Measurements from ENCODE around the gene TINAGL1. TPM values are rescaled to one million over a fixed set of nuclear protein-coding genes. Genes with fewer than 3 reads are reported as not detected.

TINAGL1 gene
- total RNA-seq, 1 experiment from 2014 or later = 16.0 TPM

- DNase-seq (ENCODE audit: low read depth) = peak; percentile 87
These were observed 29.7 kb downstream of the TINAGL1 start for GRCh38 chr1:31605908-31606427.

- DNase-seq (ENCODE audit: low read depth) = no peak
These were observed 31.0 kb downstream of the TINAGL1 start for GRCh38 chr1:31607360-31607759.

GRCh38 chr1:31609514-31610118, 33.3 kb downstream of the TINAGL1 start:
- no peak for DNase-seq (ENCODE audit: low read depth)

DNA sequence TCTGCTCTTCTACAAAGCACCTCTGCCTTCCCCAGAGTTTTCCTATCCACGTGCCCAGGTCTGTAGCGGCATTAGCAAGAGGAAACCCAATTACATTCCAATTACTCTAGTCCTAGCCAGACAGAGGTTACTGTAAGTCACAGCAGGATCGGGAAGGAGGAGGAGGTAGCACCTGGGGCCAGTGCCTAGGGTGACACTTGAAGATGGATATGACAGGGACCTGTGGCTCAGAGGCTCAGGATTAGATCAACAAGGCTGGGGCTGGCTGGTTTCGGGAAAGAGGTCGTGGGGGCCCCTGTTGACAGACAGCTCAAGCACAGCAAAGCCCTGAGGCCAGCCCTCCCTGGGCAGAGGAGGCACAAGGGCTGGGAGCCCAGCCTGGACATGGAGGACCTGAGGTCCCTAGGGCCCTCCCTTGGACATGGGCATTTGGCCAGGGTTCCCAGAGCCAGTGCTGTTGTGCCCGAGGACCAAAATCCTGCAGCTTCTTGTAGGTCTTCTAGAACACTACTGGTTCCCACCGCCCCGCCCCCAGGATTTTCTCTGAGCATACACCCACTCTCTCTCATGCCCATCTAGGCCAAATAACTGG, 38.2 kb downstream of the TINAGL1 start:
- DNase-seq (ENCODE audit: low read depth) = no peak

GRCh38 chr1:31615414-31615813, 39.1 kb downstream of the TINAGL1 start:
- no peak for DNase-seq (ENCODE audit: low read depth)

- DNase-seq (ENCODE audit: low read depth) = no peak
These were observed 39.6 kb downstream of the TINAGL1 start for GRCh38 chr1:31615939-31616338.

DNA sequence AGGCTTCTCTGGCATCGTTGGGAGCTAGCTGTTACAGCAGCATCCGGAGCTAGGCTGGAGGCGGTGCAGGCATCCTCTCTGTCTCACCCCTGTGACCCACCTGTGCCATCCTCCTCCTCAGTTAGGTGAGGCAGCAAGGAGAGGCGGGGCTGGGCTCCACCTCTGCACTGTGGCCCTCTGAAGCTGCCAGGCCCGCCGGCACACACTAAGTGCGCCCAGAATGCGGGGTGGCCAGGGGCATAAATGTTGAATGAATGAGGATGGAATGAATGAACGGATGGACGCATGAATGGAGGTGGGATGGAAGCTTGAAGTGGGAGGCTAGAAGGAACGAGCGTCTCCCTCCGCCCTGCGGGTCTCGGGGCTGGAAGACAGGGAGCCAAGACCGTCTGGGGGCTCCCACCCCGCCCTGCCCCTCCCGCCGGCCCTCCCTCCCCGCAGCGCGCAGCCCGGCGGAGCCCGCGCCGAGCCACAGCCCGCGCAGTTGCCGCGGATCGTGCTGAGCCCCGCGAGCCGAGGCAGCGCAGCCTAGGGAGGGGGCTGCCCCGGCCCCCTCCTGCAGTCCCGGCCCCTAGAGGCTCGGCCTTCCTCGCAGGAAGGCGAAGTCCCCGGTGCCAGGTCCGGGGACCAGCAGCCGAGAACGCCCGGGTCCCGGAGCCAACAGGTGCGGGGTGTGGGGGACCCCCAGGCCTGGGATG, 41.1 kb downstream of the TINAGL1 start, which contains the start of gene HCRTR1:
HCRTR1 (plus strand) TSS at position 472 of the 698 bp plus-strand sequence. CDS start 1,504 bp downstream, outside the sequence.
- DNase-seq (ENCODE audit: low read depth) = no peak

GRCh38 chr1:31617916-31618746, 41.8 kb downstream of the TINAGL1 start:
- DNase-seq (ENCODE audit: low read depth) = peak; percentile 38

DNA sequence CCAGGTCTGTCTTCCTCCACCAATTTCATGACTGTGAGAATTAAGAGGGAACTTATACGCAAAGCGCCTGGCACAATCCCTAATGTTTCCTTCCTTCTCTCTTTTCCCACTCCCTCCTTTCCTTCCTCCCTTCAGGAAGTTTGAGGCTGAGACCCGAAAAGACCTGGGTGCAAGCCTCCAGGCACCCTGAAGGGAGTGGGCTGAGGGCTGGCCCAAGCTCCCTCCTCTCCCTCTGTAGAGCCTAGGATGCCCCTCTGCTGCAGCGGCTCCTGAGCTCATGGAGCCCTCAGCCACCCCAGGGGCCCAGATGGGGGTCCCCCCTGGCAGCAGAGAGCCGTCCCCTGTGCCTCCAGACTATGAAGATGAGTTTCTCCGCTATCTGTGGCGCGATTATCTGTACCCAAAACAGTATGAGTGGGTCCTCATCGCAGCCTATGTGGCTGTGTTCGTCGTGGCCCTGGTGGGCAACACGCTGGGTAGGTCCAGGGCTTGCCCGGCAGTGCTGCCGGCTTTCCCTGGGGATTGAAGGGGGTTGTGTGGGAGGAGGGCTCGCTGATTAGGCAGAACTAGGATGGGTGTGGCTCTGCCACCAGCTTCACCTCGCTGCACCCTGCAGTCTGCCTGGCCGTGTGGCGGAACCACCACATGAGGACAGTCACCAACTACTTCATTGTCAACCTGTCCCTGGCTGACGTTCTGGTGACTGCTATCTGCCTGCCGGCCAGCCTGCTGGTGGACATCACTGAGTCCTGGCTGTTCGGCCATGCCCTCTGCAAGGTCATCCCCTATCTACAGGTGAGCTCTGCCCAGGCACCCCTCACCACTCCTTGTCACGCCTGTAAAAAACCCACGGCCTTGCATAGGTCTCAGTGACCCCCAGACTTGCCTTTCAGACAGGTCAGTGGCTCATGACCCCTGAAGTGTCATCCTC, 42.9 kb downstream of the TINAGL1 start:
- DNase-seq (ENCODE audit: low read depth) = no peak

GRCh38 chr1:31620631-31621497, 44.5 kb downstream of the TINAGL1 start:
- DNase-seq (ENCODE audit: low read depth) = no peak

GRCh38 chr1:31621498-31621820, 45.1 kb downstream of the TINAGL1 start:
- no peak for DNase-seq (ENCODE audit: low read depth)

- DNase-seq (ENCODE audit: low read depth) = no peak
These were observed 45.8 kb downstream of the TINAGL1 start for GRCh38 chr1:31621847-31622730.

- DNase-seq (ENCODE audit: low read depth) = no peak
These were observed 47.0 kb downstream of the TINAGL1 start for GRCh38 chr1:31623365-31623764.

DNA sequence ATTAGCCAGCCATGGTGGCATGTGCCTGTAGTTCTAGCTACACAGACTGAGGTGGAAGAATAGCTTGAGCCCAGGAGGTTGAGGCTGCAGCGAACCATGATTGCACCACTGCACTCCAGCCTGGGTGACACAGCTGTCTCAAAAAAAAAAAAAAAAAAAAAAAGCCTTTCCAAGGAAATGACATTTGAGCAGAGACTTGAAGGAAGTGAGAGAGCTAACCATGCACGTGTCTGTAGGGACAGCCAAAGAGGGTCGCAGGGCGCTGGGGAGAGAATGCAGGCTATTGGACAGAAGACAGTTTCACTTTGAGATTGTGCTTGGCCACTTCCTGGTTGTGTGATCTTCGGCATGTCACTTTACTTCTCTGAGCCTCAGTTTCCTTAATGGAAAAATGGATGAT, 48.0 kb downstream of the TINAGL1 start:
- no peak for DNase-seq (ENCODE audit: low read depth)

DNA sequence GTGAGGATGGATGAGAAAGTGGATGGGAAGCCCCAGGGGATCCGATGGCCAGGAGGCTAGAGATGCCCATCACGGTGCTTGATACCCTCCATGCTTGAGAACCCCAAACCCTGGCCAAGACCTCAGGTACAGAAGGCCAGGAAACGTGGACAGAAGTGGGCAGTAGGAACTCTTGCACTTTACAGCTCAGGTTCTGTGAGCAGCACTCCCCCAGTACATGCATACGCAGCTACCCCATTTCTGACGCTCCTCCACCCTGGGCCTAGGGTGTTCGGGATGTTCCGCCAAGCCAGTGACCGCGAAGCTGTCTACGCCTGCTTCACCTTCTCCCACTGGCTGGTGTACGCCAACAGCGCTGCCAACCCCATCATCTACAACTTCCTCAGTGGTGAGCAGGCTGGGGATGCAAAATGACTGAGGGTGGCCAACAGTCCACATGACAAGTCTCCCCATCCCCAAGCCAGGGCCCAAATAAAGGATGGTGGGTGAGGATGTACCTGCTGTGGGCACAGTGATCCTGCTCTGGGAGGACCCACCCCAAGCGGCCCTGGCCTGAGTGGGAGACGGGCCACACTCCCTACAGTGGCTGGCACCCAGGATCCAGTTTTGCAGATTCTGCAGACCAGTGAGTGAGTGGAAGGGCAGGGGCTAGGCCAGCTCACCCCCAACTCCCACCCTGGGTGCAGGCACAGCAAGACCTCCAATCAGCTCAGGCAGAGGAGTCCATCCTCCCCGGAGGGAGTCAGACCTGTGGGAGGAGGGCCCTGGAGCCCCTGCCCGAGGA, 48.6 kb downstream of the TINAGL1 start:
- DNase-seq (ENCODE audit: low read depth) = no peak

- DNase-seq (ENCODE audit: low read depth) = peak; percentile 59
These were observed 49.4 kb downstream of the TINAGL1 start for GRCh38 chr1:31625561-31626222.
